Mesendoderm (in vitro differentiated cells): Measurements from ENCODE around the gene OVCA2.
A peak's percentile ranks its signal among the peaks of the same experiment; 100 is the strongest.

ENCODE experiments used
- DNase-seq: peaks from one replicate; pipeline ENCODE4 v3.0.0; 2013
- H2AK5ac ChIP-seq: 2 replicates; pipeline ENCODE4 v1.6.1; 2013; ENCODE audit warnings: low read length, inconsistent platforms
- H2BK120ac ChIP-seq: 2 replicates; pipeline ENCODE4 v1.6.1; 2013; ENCODE audit warnings: low read depth, mild to moderate bottlenecking, low read length, moderate library complexity, mixed read lengths
- H2BK15ac ChIP-seq: replicated peaks from 2 replicates; pipeline ENCODE4 v1.6.1; 2013; ENCODE audit warnings: low read depth, mild to moderate bottlenecking, moderate library complexity
- H2BK5ac ChIP-seq: 2 replicates; pipeline ENCODE4 v1.6.1; 2013; ENCODE audit warnings: low read length, inconsistent platforms
- H3K18ac ChIP-seq: 2 replicates; pipeline ENCODE4 v1.6.1; 2013; ENCODE audit warnings: mild to moderate bottlenecking, low read length, mixed read lengths
- H3K23ac ChIP-seq: one replicate; pipeline ENCODE4 v1.6.1; 2013; ENCODE audit warnings: low read length
- H3K27ac ChIP-seq: 2 replicates; pipeline ENCODE4 v1.5.1; 2013; ENCODE audit warnings: low read depth, mild to moderate bottlenecking, inconsistent platforms, low read length, moderate library complexity
- H3K27me3 ChIP-seq: 2 replicates; pipeline ENCODE4 v1.6.1; 2013; ENCODE audit warnings: low read length, control low read depth, mild to moderate bottlenecking, inconsistent platforms; ENCODE audit not compliant: insufficient read depth, poor library complexity
- H3K36me3 ChIP-seq: 2 replicates; pipeline ENCODE4 v1.6.1; 2013; ENCODE audit warnings: low read length, inconsistent platforms; ENCODE audit not compliant: control insufficient read depth, insufficient read depth
- H3K4ac ChIP-seq: one replicate; pipeline ENCODE4 v1.6.1; 2013; ENCODE audit warnings: low read depth, mild to moderate bottlenecking, low read length, moderate library complexity
- H3K4me1 ChIP-seq: 2 replicates; pipeline ENCODE4 v1.6.1; 2013; ENCODE audit warnings: low read depth, low read length, inconsistent platforms; ENCODE audit not compliant: control insufficient read depth
- H3K4me2 ChIP-seq: 2 replicates; pipeline ENCODE4 v1.6.1; 2013; ENCODE audit warnings: low read length
- H3K4me3 ChIP-seq: 2 replicates; pipeline ENCODE4 v1.5.1; 2013; ENCODE audit warnings: mild to moderate bottlenecking, low read length
- H3K56ac ChIP-seq: one replicate; pipeline ENCODE4 v1.6.1; 2013; ENCODE audit warnings: low read length
- H3K79me1 ChIP-seq: 2 replicates; pipeline ENCODE4 v1.6.1; 2013; ENCODE audit warnings: low read length, inconsistent platforms
- H3K79me2 ChIP-seq: 2 replicates; pipeline ENCODE4 v1.6.1; 2013; ENCODE audit warnings: mild to moderate bottlenecking, low read length; ENCODE audit not compliant: control insufficient read depth, insufficient read depth
- H3K9ac ChIP-seq: 2 replicates; pipeline ENCODE4 v1.6.1; 2013; ENCODE audit warnings: low read length, inconsistent platforms
- H4K5ac ChIP-seq: one replicate; pipeline ENCODE4 v1.6.1; 2013; ENCODE audit warnings: low read length
- H4K8ac ChIP-seq: one replicate; pipeline ENCODE4 v1.6.1; 2013; ENCODE audit warnings: low read depth, mild to moderate bottlenecking, control low read depth, low read length, moderate library complexity
- WGBS: extraction: QIAGEN DNeasy Blood & Tissue Kit; methylation state at CpG from one replicate; pipeline ENCODE4 v1.1.7; 2013; ENCODE audit warnings: low lambda C conversion rate, missing lambda C conversion rate; ENCODE audit not compliant: insufficient coverage; ENCODE audit errors: extremely low coverage; 5-methylcytosine and 5-hydroxymethylcytosine counted together

OVCA2 gene

DNA sequence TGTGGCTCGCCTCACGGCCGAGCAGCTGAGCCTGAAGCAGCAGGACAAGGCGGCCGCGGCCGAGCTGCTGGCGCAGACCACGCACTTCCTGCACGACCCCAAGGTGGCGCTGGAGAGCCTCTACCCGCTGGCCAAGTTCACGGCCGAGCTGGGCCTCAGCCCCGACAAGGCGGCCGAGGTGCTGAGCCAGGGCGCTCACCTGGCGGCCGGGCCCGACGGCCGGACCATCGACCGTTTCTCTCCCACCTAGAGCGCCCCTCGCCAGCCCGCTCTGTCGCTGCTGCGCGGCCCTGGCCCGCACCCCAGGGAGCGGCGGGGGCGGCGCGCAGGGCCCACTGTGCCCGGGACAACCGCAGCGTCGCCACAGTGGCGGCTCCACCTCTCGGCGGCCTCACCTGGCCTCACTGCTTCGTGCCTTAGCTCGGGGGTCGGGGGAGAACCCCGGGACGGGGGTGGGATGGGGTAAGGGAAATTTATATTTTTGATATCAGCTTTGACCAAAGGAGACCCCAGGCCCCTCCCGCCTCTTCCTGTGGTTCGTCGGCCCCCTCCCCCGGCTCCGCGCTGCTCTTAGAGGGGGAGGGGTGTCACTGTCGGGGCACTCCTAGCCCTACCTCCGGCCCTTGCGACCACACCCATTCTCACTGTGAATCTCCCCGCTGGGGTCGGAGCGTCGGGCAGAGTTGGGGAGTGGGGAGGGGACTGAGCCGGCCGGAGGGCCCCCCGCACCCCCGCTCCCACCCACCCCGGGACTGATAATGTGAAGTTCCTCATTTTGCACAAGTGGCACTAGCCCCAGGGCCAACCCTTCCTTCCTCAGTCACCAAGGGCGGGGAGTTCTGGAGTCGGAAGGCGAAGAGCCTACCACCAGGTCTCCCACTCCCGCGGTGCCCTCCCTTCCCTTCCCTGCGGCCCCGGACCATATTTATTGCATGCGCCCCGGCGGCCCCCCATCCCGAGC, 17.0 kb downstream of the OVCA2 start:
- H3K56ac ChIP-seq, result peak overlapping the region; percentile 34
- H3K27ac ChIP-seq, result no peak overlapping the region
- H3K4me1 ChIP-seq, result peaks cover 7% of the 10 kb centered on the region
- H3K4ac ChIP-seq, result no peak overlapping the region
- no peak overlapping the region for H3K4me3 ChIP-seq
- H2AK5ac ChIP-seq, result no peak overlapping the region
- H3K79me1 ChIP-seq, result no peaks in the 10 kb centered on the region
- DNase-seq, result peak; percentile 82
- H2BK120ac ChIP-seq, result no peak overlapping the region
- no peaks in the 10 kb centered on the region for H3K79me2 ChIP-seq
- WGBS, result no CpG with 5 or more reads among the region's 78 CpGs
- H4K5ac ChIP-seq, result no peak overlapping the region
- H4K8ac ChIP-seq, result no peak overlapping the region
- H3K23ac ChIP-seq, result no peak overlapping the region
- H2BK5ac ChIP-seq, result no peak overlapping the region
- H3K27me3 ChIP-seq, result peaks cover 31% of the 10 kb centered on the region
- no peak overlapping the region for H2BK15ac ChIP-seq
- no peak overlapping the region for H3K9ac ChIP-seq
- peak overlapping the region; percentile 34 for H3K4me2 ChIP-seq
- H3K36me3 ChIP-seq, result no peaks in the 10 kb centered on the region
- no peak overlapping the region for H3K18ac ChIP-seq

DNA sequence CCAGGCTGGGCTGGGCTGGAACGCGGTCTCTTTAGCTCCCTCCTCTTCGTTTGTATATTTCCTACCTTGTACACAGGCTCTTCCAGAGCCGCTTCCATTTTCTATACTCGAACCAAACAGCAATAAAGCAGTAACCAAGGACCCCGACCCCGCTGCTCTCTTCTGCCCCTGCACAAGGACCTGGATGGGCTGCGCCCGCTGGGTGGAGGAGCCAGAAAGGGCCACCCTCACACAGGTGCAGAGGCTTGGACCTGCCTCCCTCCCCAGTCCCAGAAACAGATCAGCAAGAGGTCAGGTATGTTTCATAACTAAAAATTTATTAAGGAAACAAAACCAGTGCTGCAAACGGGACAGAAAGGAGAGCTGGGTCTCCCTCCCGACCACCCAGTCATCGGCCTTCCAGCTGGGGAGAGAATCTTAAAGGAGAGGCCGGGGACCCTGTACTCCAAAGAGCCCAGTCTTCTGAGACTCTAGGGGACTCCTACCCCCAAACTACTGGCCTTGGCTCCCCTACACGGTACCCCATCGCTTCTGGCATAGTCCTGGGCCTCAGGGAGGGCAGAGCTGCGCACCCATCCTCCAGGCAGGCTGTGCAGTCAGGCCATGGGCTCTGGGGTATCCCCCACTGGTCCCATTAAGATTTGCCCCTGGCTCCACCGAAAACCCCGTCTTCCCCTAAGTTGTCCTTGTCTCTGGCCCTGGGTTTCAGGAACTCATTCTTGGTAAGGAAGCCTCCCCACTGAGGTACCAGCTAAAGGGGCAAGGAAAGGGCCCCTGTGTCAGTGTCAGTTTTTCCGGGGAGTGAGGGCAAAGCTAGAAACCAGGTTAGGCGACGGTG, 17.9 kb downstream of the OVCA2 start:
- H2BK15ac ChIP-seq, result no peak overlapping the region
- H3K36me3 ChIP-seq, result no peaks in the 10 kb centered on the region
- peaks cover 24% of the 10 kb centered on the region for H3K27me3 ChIP-seq
- H4K8ac ChIP-seq, result no peak overlapping the region
- H3K79me1 ChIP-seq, result no peaks in the 10 kb centered on the region
- H2AK5ac ChIP-seq, result no peak overlapping the region
- no peak overlapping the region for H3K4me2 ChIP-seq
- no peaks in the 10 kb centered on the region for H3K79me2 ChIP-seq
- H2BK5ac ChIP-seq, result no peak overlapping the region
- H3K4me1 ChIP-seq, result peaks cover 8% of the 10 kb centered on the region
- no CpG with 5 or more reads among the region's 21 CpGs for WGBS
- H3K18ac ChIP-seq, result no peak overlapping the region
- DNase-seq, result no peak
- no peak overlapping the region for H3K4me3 ChIP-seq
- H4K5ac ChIP-seq, result no peak overlapping the region
- H3K4ac ChIP-seq, result no peak overlapping the region
- H3K27ac ChIP-seq, result no peak overlapping the region
- no peak overlapping the region for H3K23ac ChIP-seq
- H3K56ac ChIP-seq, result peak overlapping the region; percentile 15
- no peak overlapping the region for H2BK120ac ChIP-seq
- no peak overlapping the region for H3K9ac ChIP-seq

DNA sequence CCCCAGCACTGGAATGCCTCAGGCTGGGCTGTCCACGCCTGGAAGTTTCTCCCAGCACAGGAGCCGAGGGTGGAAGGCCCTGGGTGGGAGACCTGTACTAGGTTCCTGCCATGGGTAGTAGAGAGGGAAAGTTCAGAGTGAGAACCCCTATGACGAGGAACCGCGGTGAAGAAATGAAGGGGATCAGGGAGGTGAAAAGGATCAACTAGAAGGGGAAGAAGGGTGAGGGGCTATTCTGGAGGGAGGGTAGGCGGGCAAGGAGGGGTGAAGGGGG, 18.5 kb downstream of the OVCA2 start:
- no peak for DNase-seq
- Histone ChIP-seq H2AK5ac (no peak overlapping the region), H3K18ac (no peak overlapping the region), H3K56ac (no peak overlapping the region), H4K5ac (no peak overlapping the region), H3K4me3 (no peak overlapping the region), H3K4ac (no peak overlapping the region), H3K79me1 (no peaks in the 10 kb centered on the region), H2BK120ac (no peak overlapping the region), H3K27ac (no peak overlapping the region), H3K9ac (no peak overlapping the region), H3K4me2 (no peak overlapping the region), H3K79me2 (no peaks in the 10 kb centered on the region), H2BK15ac (no peak overlapping the region), H3K23ac (no peak overlapping the region), H3K36me3 (no peaks in the 10 kb centered on the region), H3K4me1 (peaks cover 8% of the 10 kb centered on the region), H4K8ac (no peak overlapping the region), H3K27me3 (peaks cover 22% of the 10 kb centered on the region), H2BK5ac (no peak overlapping the region)
- WGBS, result no CpG with 5 or more reads among the region's 6 CpGs

GRCh38 chr17:2060681-2061440, 19.0 kb downstream of the OVCA2 start:
- Histone ChIP-seq H3K27ac (no peak overlapping the region), H2AK5ac (no peak overlapping the region), H4K5ac (no peak overlapping the region), H2BK15ac (no peak overlapping the region), H3K79me1 (no peaks in the 10 kb centered on the region), H3K4me2 (no peak overlapping the region), H2BK120ac (no peak overlapping the region), H4K8ac (no peak overlapping the region), H3K4me1 (peaks cover 8% of the 10 kb centered on the region), H3K4ac (no peak overlapping the region), H3K79me2 (no peaks in the 10 kb centered on the region), H3K36me3 (no peaks in the 10 kb centered on the region), H3K9ac (no peak overlapping the region), H3K27me3 (peaks cover 19% of the 10 kb centered on the region), H3K4me3 (no peak overlapping the region), H3K23ac (no peak overlapping the region), H3K56ac (no peak overlapping the region), H3K18ac (no peak overlapping the region), H2BK5ac (no peak overlapping the region)
- WGBS, result no CpG with 5 or more reads among the region's 21 CpGs
- peak; percentile 26 for DNase-seq

- H2BK15ac ChIP-seq, result no peak overlapping the region
- no peak overlapping the region for H3K9ac ChIP-seq
- no peaks in the 10 kb centered on the region for H3K79me1 ChIP-seq
- no peak overlapping the region for H4K5ac ChIP-seq
- H3K56ac ChIP-seq, result no peak overlapping the region
- H2BK5ac ChIP-seq, result no peak overlapping the region
- WGBS, result no CpG with 5 or more reads among the region's 17 CpGs
- H3K4me1 ChIP-seq, result peaks cover 8% of the 10 kb centered on the region
- H3K27ac ChIP-seq, result no peak overlapping the region
- no peak overlapping the region for H3K4me3 ChIP-seq
- H3K79me2 ChIP-seq, result no peaks in the 10 kb centered on the region
- no peak overlapping the region for H3K23ac ChIP-seq
- no peak overlapping the region for H2AK5ac ChIP-seq
- H3K4me2 ChIP-seq, result no peak overlapping the region
- no peaks in the 10 kb centered on the region for H3K36me3 ChIP-seq
- H4K8ac ChIP-seq, result no peak overlapping the region
- no peak overlapping the region for H3K18ac ChIP-seq
- H3K27me3 ChIP-seq, result peaks cover 12% of the 10 kb centered on the region
- no peak for DNase-seq
- H2BK120ac ChIP-seq, result no peak overlapping the region
- no peak overlapping the region for H3K4ac ChIP-seq
Measured at GRCh38 chr17:2061441-2061958, 19.7 kb downstream of the OVCA2 start.
